Measurements from ENCODE around the gene ATXN1L.
"Not testable (repeated sequence)": the region's sequence is repeated elsewhere in the genome, so short reads cannot be mapped to it uniquely, and the experiment has no call there.

The ATXN1L gene

DNA sequence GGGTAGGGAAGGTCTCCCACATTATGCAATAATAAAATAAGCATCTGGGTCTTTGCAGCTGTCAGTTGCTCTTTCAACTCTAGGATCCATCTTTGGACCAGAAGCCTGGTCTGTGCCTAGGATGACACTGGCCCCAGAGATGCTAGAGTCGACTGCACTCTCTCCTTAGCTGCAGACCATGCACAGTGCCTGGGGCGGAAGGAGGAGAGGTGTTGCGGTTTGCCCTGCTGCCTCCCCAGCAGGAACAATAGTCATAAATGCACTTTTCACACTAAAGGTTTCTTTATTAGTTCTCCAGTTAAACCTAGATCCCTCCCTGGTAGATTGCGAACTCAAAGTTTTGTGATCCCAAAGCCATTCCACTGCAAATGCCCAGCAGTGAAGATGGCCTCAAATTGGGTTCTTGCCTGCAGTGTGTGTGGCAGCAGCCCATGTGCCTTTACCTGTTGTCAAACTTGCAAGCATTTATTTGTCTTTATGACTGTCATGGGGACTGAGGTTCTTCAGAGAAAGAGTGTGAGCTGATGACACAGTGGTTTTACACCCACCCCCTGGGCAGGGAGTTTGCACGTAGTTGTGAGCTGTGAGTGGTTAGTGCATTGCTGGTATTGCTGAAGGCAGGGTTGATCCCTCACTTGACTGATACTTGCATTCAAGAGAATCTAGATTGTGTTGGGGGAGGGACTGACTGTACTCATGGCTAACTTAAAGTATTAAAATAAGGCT lies 10.3 kb downstream of the ATXN1L start:
- TF ChIP-seq, protein P1, sequence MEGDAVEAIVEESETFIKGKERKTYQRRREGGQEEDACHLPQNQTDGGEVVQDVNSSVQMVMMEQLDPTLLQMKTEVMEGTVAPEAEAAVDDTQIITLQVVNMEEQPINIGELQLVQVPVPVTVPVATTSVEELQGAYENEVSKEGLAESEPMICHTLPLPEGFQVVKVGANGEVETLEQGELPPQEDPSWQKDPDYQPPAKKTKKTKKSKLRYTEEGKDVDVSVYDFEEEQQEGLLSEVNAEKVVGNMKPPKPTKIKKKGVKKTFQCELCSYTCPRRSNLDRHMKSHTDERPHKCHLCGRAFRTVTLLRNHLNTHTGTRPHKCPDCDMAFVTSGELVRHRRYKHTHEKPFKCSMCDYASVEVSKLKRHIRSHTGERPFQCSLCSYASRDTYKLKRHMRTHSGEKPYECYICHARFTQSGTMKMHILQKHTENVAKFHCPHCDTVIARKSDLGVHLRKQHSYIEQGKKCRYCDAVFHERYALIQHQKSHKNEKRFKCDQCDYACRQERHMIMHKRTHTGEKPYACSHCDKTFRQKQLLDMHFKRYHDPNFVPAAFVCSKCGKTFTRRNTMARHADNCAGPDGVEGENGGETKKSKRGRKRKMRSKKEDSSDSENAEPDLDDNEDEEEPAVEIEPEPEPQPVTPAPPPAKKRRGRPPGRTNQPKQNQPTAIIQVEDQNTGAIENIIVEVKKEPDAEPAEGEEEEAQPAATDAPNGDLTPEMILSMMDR (IDR thresholded peaks at IDR 0.05; ENCODE audit: low read depth, low read length, missing control alignments), result no peak
- no peaks in the 10 kb centered on the region for H3K27me3 ChIP-seq (replicated peaks)
- in situ Hi-C loops (cut with HindIII; ENCODE audit: low pct_ligation_motif_present, low sequenced_read_pairs), result no loop called here
- no peak overlapping the region for H3K4me3 ChIP-seq (ENCODE audit: low read depth, low read length)
- no peak for DNase-seq
- H3K27ac ChIP-seq, result no peak overlapping the region
- H3K36me3 ChIP-seq (replicated peaks), result peaks cover 5% of the 10 kb centered on the region

DNA sequence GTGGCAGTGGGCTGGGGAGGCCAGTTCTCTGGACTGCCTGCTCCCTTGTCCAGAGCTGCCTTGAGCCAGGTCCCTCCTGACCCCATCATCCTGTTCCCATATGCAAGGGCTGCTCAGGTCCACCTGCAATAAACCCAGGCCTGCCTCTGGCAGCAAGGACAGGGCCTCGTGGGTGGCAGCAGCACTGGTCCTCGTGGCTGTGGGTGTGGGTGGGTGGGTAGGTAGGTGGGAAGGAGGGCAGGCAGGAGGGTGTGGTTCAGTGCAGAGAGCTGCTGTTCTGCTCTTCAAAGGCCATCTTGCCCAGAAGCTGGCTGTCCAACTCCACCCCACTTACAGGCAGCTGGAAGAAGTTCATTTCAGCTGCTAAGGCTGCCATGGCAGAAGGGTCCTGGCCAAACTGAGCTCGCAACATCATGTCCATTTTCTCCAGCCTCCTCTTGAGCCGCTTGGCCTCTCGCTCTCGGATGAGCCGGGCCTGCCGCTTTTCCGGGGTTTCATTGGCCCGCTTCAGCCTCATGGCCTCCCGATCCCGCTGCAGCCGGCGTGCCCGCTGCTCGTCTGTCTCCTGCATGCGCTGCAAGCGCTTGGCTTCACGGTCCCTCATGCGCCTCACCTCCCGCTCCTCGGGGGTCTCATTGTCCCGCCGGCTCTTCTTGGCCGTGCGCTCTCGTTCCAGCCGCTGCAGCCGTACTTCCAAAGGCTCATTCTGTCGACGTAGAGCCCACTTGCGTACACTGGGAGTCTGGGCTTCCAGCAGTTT lies 14.2 kb downstream of the ATXN1L start:
- Histone ChIP-seq H3K27me3 (replicated peaks) (no peaks in the 10 kb centered on the region), H3K4me3 (ENCODE audit: low read depth, low read length) (no peak overlapping the region), H3K27ac (no peak overlapping the region), H3K36me3 (replicated peaks) (peaks cover 15% of the 10 kb centered on the region)
- in situ Hi-C loops (cut with HindIII; ENCODE audit: low pct_ligation_motif_present, low sequenced_read_pairs), result no loop called here
- no peak for DNase-seq
- TF ChIP-seq, protein P1 (IDR thresholded peaks at IDR 0.05; ENCODE audit: low read depth, low read length, missing control alignments), result no peak

DNA sequence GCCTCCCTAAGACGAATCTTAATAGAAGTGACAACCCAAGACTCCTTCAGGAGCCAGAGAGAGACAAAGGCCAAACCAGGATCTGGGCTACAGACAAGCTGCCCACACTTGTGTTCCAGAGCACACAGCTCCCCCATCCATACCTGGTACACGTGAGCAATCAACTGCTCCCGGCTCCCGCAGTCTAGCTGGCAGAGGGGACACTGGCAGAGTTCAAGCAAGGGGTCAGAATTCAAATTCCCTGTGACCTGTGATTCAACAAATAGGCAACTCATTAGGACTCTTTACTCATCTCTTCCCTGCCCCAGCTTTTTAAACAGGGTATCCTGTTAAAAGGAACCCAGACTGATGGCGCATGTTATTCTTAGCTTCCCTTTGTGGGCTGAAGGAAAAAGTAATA lies 18.2 kb downstream of the ATXN1L start:
- in situ Hi-C loops (cut with HindIII; ENCODE audit: low pct_ligation_motif_present, low sequenced_read_pairs), result no loop called here
- TF ChIP-seq, protein P1 (IDR thresholded peaks at IDR 0.05; ENCODE audit: low read depth, low read length, missing control alignments), result no peak
- peaks cover 15% of the 10 kb centered on the region for H3K36me3 ChIP-seq (replicated peaks)

DNA sequence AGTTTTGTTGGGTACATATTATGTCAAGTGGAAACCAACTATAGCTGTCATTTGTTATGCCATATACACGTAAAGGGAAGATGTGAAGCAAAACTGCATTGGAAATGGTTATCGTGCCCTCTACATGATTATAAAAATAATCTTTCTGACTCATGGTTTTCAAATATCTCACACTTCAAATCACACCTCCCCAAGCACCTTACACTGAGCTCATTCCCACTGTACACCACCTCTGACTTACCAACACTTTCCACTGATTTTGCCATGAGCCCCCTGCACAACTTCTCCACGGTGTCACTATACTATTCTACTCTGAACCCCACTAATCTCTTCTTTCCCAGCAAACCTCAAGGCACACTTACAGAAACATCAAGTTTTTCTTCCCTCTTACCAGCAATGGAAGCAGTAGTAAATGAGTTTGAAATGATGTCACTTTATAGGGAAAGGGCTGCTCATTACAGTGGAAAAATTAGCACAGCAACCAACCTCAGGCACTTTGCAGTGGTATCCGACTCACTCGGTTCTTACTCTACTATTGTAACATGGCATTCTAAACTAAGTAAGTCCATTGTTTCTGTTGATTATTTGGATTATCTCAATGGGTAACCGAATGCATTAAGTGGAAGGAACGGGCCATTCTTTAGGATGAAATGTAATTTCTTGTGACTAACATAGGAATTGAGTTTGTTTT lies 19.5 kb downstream of the ATXN1L start:
- H3K36me3 ChIP-seq (replicated peaks), result peaks cover 15% of the 10 kb centered on the region

More for the DNA sequence above, 18.2 kb downstream of the ATXN1L start:
- Histone ChIP-seq H3K27ac (no peak overlapping the region), H3K4me3 (ENCODE audit: low read depth, low read length) (no peak overlapping the region), H3K27me3 (replicated peaks) (no peaks in the 10 kb centered on the region)
- DNase-seq, result no peak

DNA sequence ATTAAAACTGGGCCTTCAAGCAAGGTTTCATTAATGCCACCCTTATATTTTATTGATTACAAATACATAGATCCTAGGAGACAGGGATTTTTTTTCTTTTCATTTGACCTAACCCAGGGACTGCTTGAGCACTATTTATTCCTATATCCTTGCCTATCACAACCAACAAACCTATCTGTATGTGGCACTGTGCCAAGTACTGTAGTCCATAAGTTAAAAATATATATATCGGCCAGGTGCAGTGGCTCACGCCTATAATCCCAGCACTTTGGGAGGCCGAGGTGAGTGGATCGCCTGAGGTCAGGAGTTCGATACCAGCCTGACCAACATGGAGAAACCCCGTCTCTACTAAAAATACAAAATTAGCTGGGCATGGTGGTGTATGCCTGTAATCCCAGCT lies 21.4 kb downstream of the ATXN1L start:
- DNase-seq; H3K27ac ChIP-seq; in situ Hi-C loops (cut with HindIII; ENCODE audit: low pct_ligation_motif_present, low sequenced_read_pairs); H3K4me3 ChIP-seq (ENCODE audit: low read depth, low read length); H3K27me3 ChIP-seq (replicated peaks); H3K36me3 ChIP-seq (replicated peaks): not testable (repeated sequence)

More for the DNA sequence above, 19.5 kb downstream of the ATXN1L start:
- TF ChIP-seq, protein P1 (IDR thresholded peaks at IDR 0.05; ENCODE audit: low read depth, low read length, missing control alignments), result no peak
- Histone ChIP-seq H3K27me3 (replicated peaks) (no peaks in the 10 kb centered on the region), H3K4me3 (ENCODE audit: low read depth, low read length) (no peak overlapping the region), H3K27ac (no peak overlapping the region)
- DNase-seq, result no peak
- in situ Hi-C loops (cut with HindIII; ENCODE audit: low pct_ligation_motif_present, low sequenced_read_pairs), result no loop called here

DNA sequence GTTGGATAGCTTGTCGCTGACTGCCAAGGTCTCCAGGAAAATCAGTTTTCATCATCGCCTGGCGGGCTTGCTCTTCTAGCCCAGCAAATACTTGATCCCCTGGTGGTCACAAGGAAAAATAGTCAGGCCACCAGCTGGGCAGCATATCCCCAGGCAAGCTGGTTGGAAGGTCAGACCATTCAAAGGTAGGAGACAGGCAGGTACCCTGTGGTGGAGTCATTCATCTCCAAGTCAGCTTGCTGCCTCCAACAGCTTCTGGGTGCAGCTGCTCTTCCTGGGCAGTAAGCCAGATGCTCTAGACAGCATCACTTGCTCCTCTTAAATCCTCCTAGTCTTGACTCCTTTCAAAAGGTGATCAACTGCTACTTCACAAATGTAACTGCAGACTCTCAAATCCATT lies 22.2 kb downstream of the ATXN1L start:
- Histone ChIP-seq H3K36me3 (replicated peaks) (peaks cover 4% of the 10 kb centered on the region), H3K4me3 (ENCODE audit: low read depth, low read length) (no peak overlapping the region), H3K27ac (no peak overlapping the region), H3K27me3 (replicated peaks) (no peaks in the 10 kb centered on the region)
- TF ChIP-seq, protein P1 (IDR thresholded peaks at IDR 0.05; ENCODE audit: low read depth, low read length, missing control alignments), result peak; percentile 28
- DNase-seq, result no peak
- in situ Hi-C loops (cut with HindIII; ENCODE audit: low pct_ligation_motif_present, low sequenced_read_pairs), result no loop called here

All from brain microvascular endothelial cell (primary cell).